Panc1 (cell line): Measurements from ENCODE around the gene WDFY3. TPM values are rescaled to one million over a fixed set of nuclear protein-coding genes. Genes with fewer than 3 reads are reported as not detected.
"Not testable (repeated sequence)": the region's sequence is repeated elsewhere in the genome, so short reads cannot be mapped to it uniquely, and the experiment has no call there.

Experiments used
- ATAC-seq: fragments of 200-7000 bp; cut with Tn5 transposase; 2 replicates; pipeline ENCODE4 v1.9.1; 2020; ENCODE audit warnings: mild to moderate bottlenecking, moderate library complexity
- BruUV-seq: library from RNA; stranded (reverse); fragments of 400-500 nt; replicated peaks from 2 replicates; lab custom pipeline; 2021; lab: Mats Ljungman, UMichigan
- CTCF ChIA-PET: fragments of 300-600 bp; sonication (Branson Sonifier 250); formaldehyde crosslinking; loops from one replicate; lab custom pipeline; 2022; ENCODE audit warnings: antibody characterized with exemption; lab: Charles Lee
- POLR2A ChIA-PET: fragments of 300-600 bp; sonication (Branson Sonifier 250); formaldehyde crosslinking; loops from one replicate; lab custom pipeline; 2022; ENCODE audit warnings: antibody characterized with exemption; lab: Charles Lee
- DNase-seq: peaks from one replicate; pipeline ENCODE4 v3.0.0-alpha.2; 2010; ENCODE audit warnings: low read depth, low spot score
- H3K27ac ChIP-seq: 2 replicates; pipeline ENCODE4 v1.5.1; 2011; ENCODE audit warnings: mild to moderate bottlenecking, low read length, inconsistent platforms
- H3K27me3 ChIP-seq: fragments of 200-500 bp; sonication (Bioruptor generic); 2 replicates; pipeline ENCODE4 v1.6.0; 2014; ENCODE audit warnings: low read length, inconsistent platforms; ENCODE audit not compliant: control insufficient read depth, insufficient read depth
- H3K36me3 ChIP-seq: fragments of 200-500 bp; sonication (Bioruptor generic); 2 replicates; pipeline ENCODE4 v1.5.1; 2014; ENCODE audit warnings: inconsistent platforms, mild to moderate bottlenecking, low read length, moderate library complexity; ENCODE audit not compliant: control insufficient read depth, insufficient read depth
- H3K4me1 ChIP-seq: 2 replicates; pipeline ENCODE4 v1.5.1; 2011; ENCODE audit warnings: inconsistent platforms, mild to moderate bottlenecking, low read length, moderate library complexity; ENCODE audit not compliant: control insufficient read depth, insufficient read depth
- H3K4me3 ChIP-seq, 2 experiments: 2 replicates each; pipeline ENCODE4 v1.5.1; 2011 to 2012; ENCODE audit warnings: low read depth in 2 of 2, low read length in 2 of 2, mild to moderate bottlenecking in 2 of 2, inconsistent platforms in 1 of 2, moderate library complexity in 1 of 2
- H3K9me3 ChIP-seq: fragments of 200-500 bp; sonication (Bioruptor generic); 2 replicates; pipeline ENCODE4 v1.5.1; 2014; ENCODE audit warnings: low read depth, mild to moderate bottlenecking, inconsistent platforms, low read length, moderate library complexity; ENCODE audit not compliant: control insufficient read depth, insufficient read depth
- POLR2AphosphoS5 ChIP-seq: IDR thresholded peaks from 2 replicates; pipeline ENCODE4 v1.6.1; 2012; ENCODE audit warnings: mild to moderate bottlenecking, low read depth, low read length, moderate library complexity
- SIN3A ChIP-seq: IDR thresholded peaks from 2 replicates; pipeline ENCODE4 v1.6.1; 2012; ENCODE audit warnings: low read depth, mild to moderate bottlenecking, low read length, moderate library complexity, borderline replicate concordance; ENCODE audit not compliant: insufficient read depth
- TCF7L2 ChIP-seq: IDR thresholded peaks from 2 replicates; pipeline ENCODE4 v1.6.1; 2011; ENCODE audit warnings: mild to moderate bottlenecking, low read depth, low read length, inconsistent platforms
- in situ Hi-C: cut with HindIII; loops from 2 replicates; pipeline ENCODE4 v1.10.0; 2016; ENCODE audit warnings: low sequenced_read_pairs, low pct_unique_long_range_greater_than_20kb
- intact Hi-C: fragments of 100-400 bp; cut with micrococcal nuclease; formaldehyde crosslinking; loops from one replicate; pipeline ENCODE4 v1.10.0; 2022; ENCODE audit not compliant: unreplicated experiment
- total RNA-seq: library from RNA; stranded (reverse); gene quantifications from one replicate; pipeline ENCODE4 v1.2.1, GENCODE V29; 2021; ENCODE audit not compliant: unreplicated experiment
- TF ChIP-seq, protein P1 (sequence below): fragments of 450-650 bp; IDR thresholded peaks from 2 replicates; pipeline ENCODE4 v1.5.1; 2017; ENCODE audit warnings: mild to moderate bottlenecking
- TF ChIP-seq, protein P2 (sequence below), 2 experiments: IDR thresholded peaks; 2 replicates each; pipeline ENCODE4 v1.6.1; 2011 to 2012; ENCODE audit warnings: low read depth in 2 of 2, control low read depth in 1 of 2, low read length in 1 of 2, mild to moderate bottlenecking in 1 of 2, moderate library complexity in 1 of 2; ENCODE audit not compliant: insufficient read depth in 1 of 2

Gene WDFY3
- total RNA-seq, 1 experiment from 2014 or later: 47.8 TPM

- ATAC-seq: no peak
Observed at GRCh38 chr4:84837751-84838150, 128.7 kb downstream of the WDFY3 start.

DNA sequence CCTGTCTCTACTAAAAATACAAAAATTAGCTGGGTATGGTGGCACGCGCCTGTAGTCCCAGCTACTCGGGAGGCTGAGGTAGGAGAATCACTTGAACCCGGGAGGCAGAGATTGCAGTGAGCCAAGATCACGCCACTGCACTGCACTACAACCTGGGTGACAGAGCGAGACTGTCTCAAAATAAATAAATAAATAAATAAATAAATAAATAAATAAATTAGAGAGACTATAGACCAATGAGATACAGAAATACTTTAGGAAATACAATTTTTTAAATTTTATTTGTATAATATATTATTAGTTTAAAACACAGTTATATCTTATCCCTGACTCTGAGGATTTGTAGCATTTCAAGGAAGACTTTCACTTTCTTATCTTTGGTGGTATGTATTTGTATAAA lies 136.9 kb downstream of the WDFY3 start:
- H3K4me1 ChIP-seq, H3K4me3 ChIP-seq, CTCF ChIA-PET, ATAC-seq, H3K27ac ChIP-seq, H3K36me3 ChIP-seq, H3K9me3 ChIP-seq, in situ Hi-C loops, DNase-seq, POLR2A ChIA-PET, BruUV-seq, intact Hi-C loops, H3K27me3 ChIP-seq: not testable (repeated sequence)

More at GRCh38 chr4:84837751-84838150, 128.7 kb downstream of the WDFY3 start:
- no peak for TF ChIP-seq TCF7L2
- TF ChIP-seq SIN3A: no peak
- TF ChIP-seq, protein P1, sequence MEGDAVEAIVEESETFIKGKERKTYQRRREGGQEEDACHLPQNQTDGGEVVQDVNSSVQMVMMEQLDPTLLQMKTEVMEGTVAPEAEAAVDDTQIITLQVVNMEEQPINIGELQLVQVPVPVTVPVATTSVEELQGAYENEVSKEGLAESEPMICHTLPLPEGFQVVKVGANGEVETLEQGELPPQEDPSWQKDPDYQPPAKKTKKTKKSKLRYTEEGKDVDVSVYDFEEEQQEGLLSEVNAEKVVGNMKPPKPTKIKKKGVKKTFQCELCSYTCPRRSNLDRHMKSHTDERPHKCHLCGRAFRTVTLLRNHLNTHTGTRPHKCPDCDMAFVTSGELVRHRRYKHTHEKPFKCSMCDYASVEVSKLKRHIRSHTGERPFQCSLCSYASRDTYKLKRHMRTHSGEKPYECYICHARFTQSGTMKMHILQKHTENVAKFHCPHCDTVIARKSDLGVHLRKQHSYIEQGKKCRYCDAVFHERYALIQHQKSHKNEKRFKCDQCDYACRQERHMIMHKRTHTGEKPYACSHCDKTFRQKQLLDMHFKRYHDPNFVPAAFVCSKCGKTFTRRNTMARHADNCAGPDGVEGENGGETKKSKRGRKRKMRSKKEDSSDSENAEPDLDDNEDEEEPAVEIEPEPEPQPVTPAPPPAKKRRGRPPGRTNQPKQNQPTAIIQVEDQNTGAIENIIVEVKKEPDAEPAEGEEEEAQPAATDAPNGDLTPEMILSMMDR: no peak
- TF ChIP-seq POLR2AphosphoS5: no peak
- TF ChIP-seq, protein P2, sequence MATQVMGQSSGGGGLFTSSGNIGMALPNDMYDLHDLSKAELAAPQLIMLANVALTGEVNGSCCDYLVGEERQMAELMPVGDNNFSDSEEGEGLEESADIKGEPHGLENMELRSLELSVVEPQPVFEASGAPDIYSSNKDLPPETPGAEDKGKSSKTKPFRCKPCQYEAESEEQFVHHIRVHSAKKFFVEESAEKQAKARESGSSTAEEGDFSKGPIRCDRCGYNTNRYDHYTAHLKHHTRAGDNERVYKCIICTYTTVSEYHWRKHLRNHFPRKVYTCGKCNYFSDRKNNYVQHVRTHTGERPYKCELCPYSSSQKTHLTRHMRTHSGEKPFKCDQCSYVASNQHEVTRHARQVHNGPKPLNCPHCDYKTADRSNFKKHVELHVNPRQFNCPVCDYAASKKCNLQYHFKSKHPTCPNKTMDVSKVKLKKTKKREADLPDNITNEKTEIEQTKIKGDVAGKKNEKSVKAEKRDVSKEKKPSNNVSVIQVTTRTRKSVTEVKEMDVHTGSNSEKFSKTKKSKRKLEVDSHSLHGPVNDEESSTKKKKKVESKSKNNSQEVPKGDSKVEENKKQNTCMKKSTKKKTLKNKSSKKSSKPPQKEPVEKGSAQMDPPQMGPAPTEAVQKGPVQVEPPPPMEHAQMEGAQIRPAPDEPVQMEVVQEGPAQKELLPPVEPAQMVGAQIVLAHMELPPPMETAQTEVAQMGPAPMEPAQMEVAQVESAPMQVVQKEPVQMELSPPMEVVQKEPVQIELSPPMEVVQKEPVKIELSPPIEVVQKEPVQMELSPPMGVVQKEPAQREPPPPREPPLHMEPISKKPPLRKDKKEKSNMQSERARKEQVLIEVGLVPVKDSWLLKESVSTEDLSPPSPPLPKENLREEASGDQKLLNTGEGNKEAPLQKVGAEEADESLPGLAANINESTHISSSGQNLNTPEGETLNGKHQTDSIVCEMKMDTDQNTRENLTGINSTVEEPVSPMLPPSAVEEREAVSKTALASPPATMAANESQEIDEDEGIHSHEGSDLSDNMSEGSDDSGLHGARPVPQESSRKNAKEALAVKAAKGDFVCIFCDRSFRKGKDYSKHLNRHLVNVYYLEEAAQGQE (IDR thresholded peaks at IDR 0.05; ENCODE audit: insufficient read depth in 1 of 2, low read depth in 2 of 2, low read length in 1 of 2): no peak
- POLR2A ChIA-PET: no interaction called here
- no peak overlapping the region for H3K27ac ChIP-seq
- H3K36me3 ChIP-seq: peaks cover 4% of the 10 kb centered on the region; the same call in 1 of the 2 replicates
- no peak overlapping the region for H3K4me3 ChIP-seq
- no peaks in the 10 kb centered on the region for H3K9me3 ChIP-seq
- H3K4me1 ChIP-seq: no peaks in the 10 kb centered on the region
- no peaks in the 10 kb centered on the region for H3K27me3 ChIP-seq
- no peak for DNase-seq
- CTCF ChIA-PET: no interaction called here
- in situ Hi-C loops: no loop called here
- no TSS peak for BruUV-seq
- intact Hi-C loops: no loop called here

GRCh38 chr4:84826681-84827080 lies 139.8 kb downstream of the WDFY3 start:
- no peaks in the 10 kb centered on the region for H3K9me3 ChIP-seq
- no TSS peak for BruUV-seq
- no peak for ATAC-seq

More at GRCh38 chr4:84826681-84827080, 139.8 kb downstream of the WDFY3 start:
- POLR2A ChIA-PET: interaction anchor here (0.6 kb wide), 1 partner anchor 16 kb away, joined by 4 read pairs; no protein-coding TSS in a partner anchor
- intact Hi-C loops (no loop called here), in situ Hi-C loops (no loop called here)
- no peaks in the 10 kb centered on the region for H3K4me1 ChIP-seq
- no peak overlapping the region for H3K27ac ChIP-seq
- no peaks in the 10 kb centered on the region; the same call in none of the 2 replicates for H3K36me3 ChIP-seq
- H3K4me3 ChIP-seq: no peak overlapping the region
- CTCF ChIA-PET: no interaction called here
- DNase-seq: no peak
- no peaks in the 10 kb centered on the region for H3K27me3 ChIP-seq
- TF ChIP-seq, protein P2 (IDR thresholded peaks at IDR 0.05; ENCODE audit: insufficient read depth in 1 of 2, low read depth in 2 of 2, low read length in 1 of 2): no peak
- TF ChIP-seq, protein P1: no peak
